Stimulated activated CD4-positive, alpha-beta T cell treated with anti-CD3 and anti-CD28 coated beads, TNF-alpha, amount 100 ng/mL, for 1 hour (primary cell): ENCODE data around the gene RGL3.
A peak's percentile ranks its signal among the peaks of the same experiment; 100 is the strongest.
"Not testable (repeated sequence)": the region's sequence is repeated elsewhere in the genome, so short reads cannot be mapped to it uniquely, and the experiment has no call there.

Experiments
- DNase-seq, 3 donors: peaks; one replicate each; pipeline ENCODE4 v3.0.0-alpha.2; 2020; ENCODE audit warnings: low read depth in 3 of 3, low spot score in 1 of 3

RGL3 gene

DNA sequence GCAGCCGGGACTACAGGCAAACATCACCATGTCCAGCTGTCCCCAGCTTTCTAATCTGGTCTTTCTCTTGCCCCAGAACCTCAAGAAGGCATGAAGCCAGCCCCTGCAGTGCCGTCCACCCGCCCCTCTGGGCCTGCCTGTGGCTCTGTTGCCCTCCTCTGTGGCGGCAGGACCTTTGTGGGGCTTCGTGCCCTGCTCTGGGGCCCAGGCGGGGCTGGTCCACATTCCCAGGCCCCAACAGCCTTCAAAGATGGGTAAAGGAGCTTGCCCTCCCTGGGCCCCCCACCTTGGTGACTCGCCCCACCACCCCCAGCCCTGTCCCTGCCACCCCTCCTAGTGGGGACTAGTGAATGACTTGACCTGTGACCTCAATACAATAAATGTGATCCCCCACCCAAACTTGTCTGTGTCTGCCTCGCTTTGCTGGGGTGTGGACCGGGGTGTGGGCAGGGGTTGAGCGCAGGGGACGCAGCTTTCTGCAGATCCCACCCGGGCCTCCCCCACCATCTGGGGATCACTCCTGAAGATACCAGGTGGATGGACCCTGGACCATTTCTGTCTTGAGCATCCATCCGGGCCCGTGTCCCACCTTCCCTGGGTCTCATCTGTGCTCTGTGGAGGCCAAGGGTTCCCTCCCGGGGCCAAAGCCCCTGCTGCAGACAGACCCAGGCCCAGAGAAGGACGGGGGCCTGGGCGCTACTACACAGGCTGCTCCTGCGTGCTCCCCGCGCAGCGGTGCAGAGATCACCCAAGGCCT lies 31.6 kb upstream of the RGL3 start:
- no peak for DNase-seq

- no peak for DNase-seq
These were observed 29.9 kb upstream of the RGL3 start for GRCh38 chr19:11448923-11449554.

GRCh38 chr19:11448410-11448809 lies 29.3 kb upstream of the RGL3 start:
- no peak for DNase-seq

DNA sequence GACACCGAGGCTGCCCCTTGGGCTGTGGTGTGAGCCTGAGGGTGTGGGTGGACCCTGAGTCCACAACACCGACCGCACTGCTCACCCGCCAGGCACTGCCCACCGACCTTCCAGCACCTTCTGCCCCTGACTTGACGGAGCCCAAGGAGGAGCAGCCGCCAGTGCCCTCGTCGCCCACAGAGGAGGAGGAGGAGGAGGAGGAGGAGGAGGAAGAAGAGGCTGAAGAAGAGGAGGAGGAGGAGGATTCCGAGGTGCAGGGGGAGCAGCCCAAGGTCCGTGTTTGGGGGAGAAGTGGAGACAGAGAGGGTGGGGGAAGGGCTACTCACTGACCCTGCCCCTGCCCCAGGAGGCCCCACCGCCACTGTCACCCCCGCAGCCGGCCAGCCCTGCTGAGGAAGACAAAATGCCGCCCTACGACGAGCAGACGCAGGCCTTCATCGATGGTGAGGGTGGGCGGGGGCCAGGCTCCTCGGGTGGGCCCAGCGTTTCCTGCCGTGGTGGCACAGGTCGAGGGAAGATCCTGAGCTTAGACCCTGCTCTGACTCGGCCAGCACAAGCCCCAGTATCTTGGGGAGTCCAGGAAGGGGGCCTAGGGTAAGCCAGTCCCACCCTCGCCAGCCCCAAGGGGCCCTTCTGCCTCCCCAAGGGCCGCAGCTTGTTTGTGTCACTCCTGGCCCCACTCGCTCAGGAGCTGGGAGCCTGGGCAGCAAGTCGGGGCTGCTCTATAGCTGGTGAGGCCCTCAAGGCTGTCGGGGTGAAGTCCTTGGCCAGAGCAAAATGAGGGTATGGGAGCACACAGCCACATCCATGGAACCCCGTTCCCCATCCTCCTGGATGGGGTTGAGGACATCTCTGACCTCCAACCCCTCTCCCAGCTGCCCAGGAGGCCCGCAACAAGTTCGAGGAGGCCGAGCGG lies 28.5 kb upstream of the RGL3 start:
- no peak for DNase-seq

GRCh38 chr19:11446652-11447301 lies 27.7 kb upstream of the RGL3 start:
- DNase-seq, result peak in 1 of 3 donors; percentile 35

- no peak for DNase-seq
These were observed 27.1 kb upstream of the RGL3 start for GRCh38 chr19:11446271-11446651.

DNA sequence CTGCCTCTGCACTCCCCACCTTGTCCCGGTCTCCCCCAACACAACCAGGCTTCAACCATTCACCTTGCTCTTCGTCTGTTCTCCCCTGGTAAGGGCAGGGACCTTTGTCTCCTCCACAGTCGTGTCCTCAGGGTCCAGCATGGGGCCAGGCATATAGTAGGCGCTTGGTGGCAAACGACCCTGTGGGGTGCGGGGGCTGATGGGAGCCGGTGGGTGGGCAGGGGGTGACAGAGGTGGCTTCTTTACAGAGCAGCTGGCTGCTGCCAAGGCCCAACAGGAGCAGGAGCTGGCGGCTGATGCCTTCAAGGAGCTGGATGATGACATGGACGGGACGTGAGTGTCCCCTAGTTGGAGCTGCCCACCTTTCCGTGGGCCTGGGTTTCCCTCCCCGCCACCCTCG lies 26.0 kb upstream of the RGL3 start:
- no peak for DNase-seq

DNA sequence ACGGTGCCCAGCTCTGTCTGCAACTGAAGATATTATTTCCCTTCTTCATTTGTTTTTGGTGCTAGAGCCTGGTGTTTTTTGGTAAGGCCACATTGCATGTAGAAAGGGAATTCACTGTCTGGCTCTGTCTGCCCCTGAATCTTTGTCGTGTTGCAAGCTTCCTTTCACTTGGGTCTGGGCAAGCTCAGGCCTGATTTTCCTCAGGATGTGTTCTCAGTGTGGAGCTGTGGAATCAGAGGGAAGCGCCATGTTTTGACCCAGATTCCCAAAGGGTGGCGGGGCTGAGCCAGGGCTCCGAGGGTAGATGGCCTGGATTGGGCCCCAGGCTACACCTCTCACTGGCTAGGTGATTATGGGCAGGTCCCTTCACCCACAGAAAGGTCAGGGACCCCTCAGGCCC lies 24.9 kb upstream of the RGL3 start:
- DNase-seq, result no peak

DNA sequence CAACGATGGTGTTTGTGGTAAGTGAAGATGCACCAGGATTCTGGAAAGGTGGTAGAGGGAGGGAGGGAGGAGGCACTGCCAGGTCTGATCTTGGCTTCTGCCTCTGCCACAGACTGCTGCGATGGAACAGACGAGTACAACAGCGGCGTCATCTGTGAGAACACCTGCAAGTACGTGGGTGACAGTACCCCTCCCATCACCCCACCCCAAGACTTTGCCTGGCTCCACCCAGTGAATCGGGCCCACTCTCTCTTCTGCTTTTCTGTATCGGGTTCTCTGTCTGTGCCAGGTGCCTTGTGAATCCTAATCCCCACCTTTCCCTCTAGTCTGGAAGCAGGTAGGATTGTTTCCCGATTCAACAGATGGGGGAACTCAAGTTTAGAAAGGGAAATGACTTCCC lies 18.8 kb upstream of the RGL3 start:
- DNase-seq, result no peak

GRCh38 chr19:11435833-11436313 lies 16.8 kb upstream of the RGL3 start:
- DNase-seq, result no peak

- peak; percentile 93 to 98 (median 94) for DNase-seq
These were observed 16.1 kb upstream of the RGL3 start, which contains the start of the genes ODAD3 and PRKCSH for GRCh38 chr19:11435057-11435832. ODAD3 (minus strand) TSS chr19:11435121; CDS start chr19:11435016, 105 bp downstream. PRKCSH (plus strand) TSS chr19:11435635; CDS start chr19:11436118, 483 bp downstream.

GRCh38 chr19:11434703-11435056 lies 15.6 kb upstream of the RGL3 start:
- no peak for DNase-seq

GRCh38 chr19:11433526-11433925 lies 14.4 kb upstream of the RGL3 start:
- not testable (repeated sequence) for DNase-seq

DNA sequence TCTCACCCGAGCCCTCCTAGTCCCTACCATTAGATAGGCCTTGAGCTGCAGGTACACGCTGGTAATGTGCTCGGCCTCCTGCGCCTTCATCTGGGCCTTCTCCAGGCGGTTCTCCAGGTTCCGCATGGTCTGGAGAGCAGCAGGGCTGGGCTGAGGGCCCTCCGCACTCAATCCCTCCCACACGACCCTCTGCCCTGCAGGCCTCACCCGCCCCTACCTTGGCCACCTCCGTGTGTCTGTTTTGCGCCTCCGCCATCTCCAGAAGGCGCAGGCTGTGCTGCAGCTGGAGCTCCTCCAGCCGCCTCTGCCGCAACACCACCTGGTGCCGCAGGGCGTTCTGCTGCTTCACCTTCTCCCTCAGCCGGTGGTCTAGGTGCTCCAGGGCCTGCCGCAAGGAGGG lies 7.5 kb upstream of the RGL3 start:
- DNase-seq, result no peak

DNA sequence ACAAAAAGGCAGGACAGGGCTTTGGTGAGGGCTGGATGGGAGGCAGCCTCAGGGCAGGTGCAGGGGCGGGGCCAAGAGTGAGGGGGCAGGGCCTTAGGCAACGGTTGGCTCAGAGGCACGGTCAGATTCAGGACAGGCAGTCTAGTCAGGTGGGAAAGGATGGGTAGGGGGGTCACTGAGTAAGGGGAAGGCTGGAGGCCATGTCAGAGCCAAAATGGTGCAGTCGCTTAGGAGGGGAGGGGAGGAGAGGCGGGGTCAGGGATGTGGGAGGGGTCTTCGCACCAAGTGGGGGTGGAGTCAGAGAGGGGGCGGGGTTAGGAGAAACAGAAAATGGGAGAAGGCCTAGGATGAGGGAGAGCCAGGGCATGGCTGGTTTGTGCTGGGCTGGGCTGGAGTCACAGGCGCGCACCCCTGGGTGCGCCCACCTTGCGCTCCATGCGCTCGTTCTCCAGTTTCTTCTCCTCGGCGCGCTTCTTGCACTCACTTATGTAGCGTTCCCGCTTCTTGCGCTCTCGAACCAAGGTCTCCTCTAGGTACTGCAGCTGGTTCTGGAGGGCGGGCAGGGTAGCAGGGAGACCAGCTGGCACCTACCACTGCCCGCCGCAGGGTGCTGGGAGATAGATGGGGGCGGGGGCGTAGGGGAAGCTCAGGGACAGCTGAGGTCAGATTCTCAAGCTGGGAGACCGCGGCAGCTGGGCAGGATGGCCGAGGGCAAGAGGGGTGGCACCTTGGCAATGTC lies 6.8 kb upstream of the RGL3 start:
- DNase-seq, result no peak

DNA sequence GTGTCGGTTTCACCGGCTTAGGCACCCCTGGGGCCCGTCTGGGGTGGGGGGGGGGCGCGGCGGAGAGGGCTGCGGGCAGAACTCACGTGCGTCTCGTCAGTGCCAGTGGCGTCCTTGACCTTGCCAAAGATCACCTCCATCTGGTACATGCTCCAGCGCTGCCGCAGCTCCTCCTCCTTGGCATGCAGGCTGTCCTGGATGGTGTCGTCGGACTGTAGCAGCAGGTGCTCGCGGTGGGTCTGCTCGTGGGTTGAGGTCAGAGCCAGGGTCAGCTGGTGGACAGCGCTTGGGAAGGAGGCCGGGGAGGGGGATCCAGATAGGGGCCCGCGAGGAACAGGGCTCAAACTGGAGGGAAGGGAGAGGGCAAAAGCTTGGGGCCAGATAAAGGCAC lies 4.7 kb upstream of the RGL3 start:
- no peak for DNase-seq

DNA sequence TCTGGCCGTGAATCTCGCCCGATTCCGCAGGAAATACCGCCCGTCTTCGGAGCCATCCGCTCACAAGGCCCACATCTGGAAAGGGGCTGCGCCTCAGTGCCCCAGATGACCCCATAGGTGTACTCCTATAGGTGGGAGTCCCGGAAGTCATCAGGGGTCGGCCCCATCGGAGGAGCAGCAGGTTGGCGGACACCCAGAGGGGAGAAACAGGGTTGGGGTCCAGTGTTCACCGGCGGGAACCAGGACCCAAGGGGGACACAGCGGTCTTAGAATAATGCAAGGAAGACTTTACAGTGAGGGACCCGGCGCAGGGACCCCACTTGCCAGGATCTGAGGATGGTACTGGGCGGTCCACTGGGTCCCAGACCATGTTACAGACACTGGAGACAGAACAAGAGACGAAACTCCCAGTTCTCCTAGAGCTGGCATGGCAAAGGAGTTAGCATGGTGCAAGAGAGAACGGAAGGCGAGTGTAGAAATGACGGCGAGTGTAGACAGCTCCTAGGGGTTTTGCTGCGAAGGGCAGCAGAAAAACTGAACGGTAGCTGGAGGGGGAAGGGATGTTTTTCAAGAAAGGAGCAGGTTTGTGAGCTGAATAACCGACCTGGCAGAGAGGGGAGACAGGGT lies 4.2 kb upstream of the RGL3 start:
- no peak for DNase-seq

GRCh38 chr19:11422163-11423065 lies 3.3 kb upstream of the RGL3 start:
- DNase-seq, result peak; percentile 20 to 41 (median 24)
